Adrenal gland (tissue), 5 donors: ENCODE measurements around the gene SNRNP70.
"Not testable (repeated sequence)": the region's sequence is repeated elsewhere in the genome, so short reads cannot be mapped to it uniquely, and the experiment has no call there.

Experiments used
- POLR2A ChIP-seq, 2 donors: fragments of 450-650 bp; IDR thresholded peaks; one replicate each; pipeline ENCODE4 v1.6.1; 2017; ENCODE audit warnings: antibody characterized with exemption in 2 of 2, mild to moderate bottlenecking in 2 of 2, moderate library complexity in 1 of 2
- TF ChIP-seq, protein P1 (sequence below), 6 experiments: fragments of 450-650 bp in 4 of 6; fragments of 200-600 bp in 2 of 6; sonication (generic) in 1 of 6; IDR thresholded peaks; 1 replicate in 5 of 6; 2 replicates in 1 of 6; pipeline versions ENCODE4 v1.5.1 to v1.8.0; 2016 to 2021; ENCODE audit warnings: antibody characterized with exemption in 6 of 6, mild to moderate bottlenecking in 2 of 6, moderate library complexity in 1 of 6
- donor health status: DM: no; HTN: no; CAD: no.

DNA sequence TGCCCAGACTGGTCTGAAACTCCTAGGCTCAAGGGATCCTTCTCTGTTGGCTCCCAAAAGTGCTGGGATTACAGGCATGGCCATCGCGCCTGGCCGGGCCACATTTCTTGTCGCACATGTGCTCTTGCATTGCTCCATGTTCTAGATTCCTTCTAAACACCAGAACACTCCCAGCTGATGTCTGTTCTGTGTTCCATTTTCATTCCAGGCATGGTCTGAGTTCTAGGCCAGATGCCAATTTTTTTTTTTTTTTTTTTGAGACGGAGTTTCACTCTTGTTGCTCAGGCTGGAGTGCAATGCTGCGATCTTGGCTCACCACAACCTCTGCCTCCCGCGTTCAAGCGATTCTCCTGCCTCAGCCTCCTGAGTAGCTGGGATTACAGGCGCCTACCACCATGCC lies 36.6 kb downstream of the SNRNP70 start:
- TF ChIP-seq, protein P1, sequence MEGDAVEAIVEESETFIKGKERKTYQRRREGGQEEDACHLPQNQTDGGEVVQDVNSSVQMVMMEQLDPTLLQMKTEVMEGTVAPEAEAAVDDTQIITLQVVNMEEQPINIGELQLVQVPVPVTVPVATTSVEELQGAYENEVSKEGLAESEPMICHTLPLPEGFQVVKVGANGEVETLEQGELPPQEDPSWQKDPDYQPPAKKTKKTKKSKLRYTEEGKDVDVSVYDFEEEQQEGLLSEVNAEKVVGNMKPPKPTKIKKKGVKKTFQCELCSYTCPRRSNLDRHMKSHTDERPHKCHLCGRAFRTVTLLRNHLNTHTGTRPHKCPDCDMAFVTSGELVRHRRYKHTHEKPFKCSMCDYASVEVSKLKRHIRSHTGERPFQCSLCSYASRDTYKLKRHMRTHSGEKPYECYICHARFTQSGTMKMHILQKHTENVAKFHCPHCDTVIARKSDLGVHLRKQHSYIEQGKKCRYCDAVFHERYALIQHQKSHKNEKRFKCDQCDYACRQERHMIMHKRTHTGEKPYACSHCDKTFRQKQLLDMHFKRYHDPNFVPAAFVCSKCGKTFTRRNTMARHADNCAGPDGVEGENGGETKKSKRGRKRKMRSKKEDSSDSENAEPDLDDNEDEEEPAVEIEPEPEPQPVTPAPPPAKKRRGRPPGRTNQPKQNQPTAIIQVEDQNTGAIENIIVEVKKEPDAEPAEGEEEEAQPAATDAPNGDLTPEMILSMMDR (IDR thresholded peaks at IDR 0.05): not testable (repeated sequence)
- TF ChIP-seq POLR2A (IDR thresholded peaks at IDR 0.05): not testable (repeated sequence)
